ENCODE results near the gene SLX9. TPM values are rescaled to one million over a fixed set of nuclear protein-coding genes. Genes with fewer than 3 reads are reported as not detected.

The SLX9 gene
- total RNA-seq, 1 donor from 2014 or later: 0.75 TPM

DNA sequence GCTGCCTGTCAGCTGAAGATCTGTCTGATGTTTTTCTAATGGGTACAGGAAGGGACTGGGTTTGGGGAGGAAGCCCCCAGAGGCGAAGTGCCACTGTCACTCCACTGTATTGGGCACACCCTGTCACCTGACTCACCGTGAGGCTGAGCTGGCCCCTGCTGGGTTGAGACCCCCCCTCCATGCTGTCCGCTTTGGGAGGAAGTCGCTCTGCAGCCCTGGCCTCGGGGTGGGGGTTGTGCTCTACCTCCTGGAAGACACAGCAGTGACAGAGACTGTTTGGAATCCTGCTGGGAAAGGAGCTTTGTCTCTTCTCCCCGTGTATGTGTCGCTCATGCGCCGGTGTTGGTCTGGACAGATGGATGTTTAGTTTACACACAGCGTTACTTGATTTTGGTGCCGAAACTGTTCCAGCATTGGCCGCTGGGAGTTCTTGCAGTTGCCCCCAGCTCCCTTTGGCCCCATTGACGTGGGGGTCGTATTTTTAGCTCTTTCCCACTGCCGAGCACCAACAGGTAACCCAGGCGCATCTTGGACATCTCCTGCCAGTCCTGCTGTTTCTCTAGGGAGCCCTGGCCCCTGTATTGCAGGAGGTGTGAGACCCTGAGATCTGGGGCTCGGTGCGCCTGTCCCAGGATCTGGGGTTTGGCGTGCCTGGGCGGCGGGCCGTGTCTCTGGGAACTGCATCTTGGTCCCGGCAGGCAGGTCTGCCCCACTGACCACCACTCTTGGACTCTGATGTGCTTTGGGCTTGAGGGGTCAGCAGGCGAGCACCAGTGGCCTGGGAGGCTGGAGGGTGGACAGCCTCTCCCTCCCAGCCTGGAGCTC, 30.3 kb downstream of the SLX9 start:
- intact Hi-C loops (cut with DNase I): no loop called here
- Histone ChIP-seq H3K9me3 (no peaks in the 10 kb centered on the region), H3K4me1 (peaks cover 19 to 30% of the 10 kb centered on the region in 2 donors), H3K27ac (no peak overlapping the region), H3K27me3 (no peaks in the 10 kb centered on the region), H3K4me3 (no peak overlapping the region), H3K36me3 (peaks cover 0 to 25% of the 10 kb centered on the region in 2 donors)
- no peak for TF ChIP-seq CTCF (IDR thresholded peaks at IDR 0.05)
- no peak for DNase-seq (ENCODE audit: low spot score in 2 of 2)

GRCh38 chr21:44970766-44971671, 31.2 kb downstream of the SLX9 start:
- H3K27me3 ChIP-seq: no peaks in the 10 kb centered on the region
- intact Hi-C loops (cut with DNase I): no loop called here
- no peak for TF ChIP-seq CTCF (IDR thresholded peaks at IDR 0.05)
- H3K27ac ChIP-seq: no peak overlapping the region
- no peak overlapping the region for H3K4me3 ChIP-seq
- peaks cover 0 to 27% of the 10 kb centered on the region in 2 donors for H3K36me3 ChIP-seq
- no peak for DNase-seq (ENCODE audit: low spot score in 2 of 2)
- peaks cover 19 to 25% of the 10 kb centered on the region in 2 donors for H3K4me1 ChIP-seq
- H3K9me3 ChIP-seq: no peaks in the 10 kb centered on the region

- DNase-seq (ENCODE audit: low spot score in 2 of 2): no peak
- Histone ChIP-seq H3K36me3 (peaks cover 2 to 33% of the 10 kb centered on the region in 2 donors), H3K4me3 (no peak overlapping the region), H3K27me3 (no peaks in the 10 kb centered on the region), H3K4me1 (peaks cover 13 to 19% of the 10 kb centered on the region in 2 donors), H3K27ac (no peak overlapping the region), H3K9me3 (no peaks in the 10 kb centered on the region)
- intact Hi-C loops (cut with DNase I): no loop called here
- no peak for TF ChIP-seq CTCF (IDR thresholded peaks at IDR 0.05)
These were observed 31.8 kb downstream of the SLX9 start for GRCh38 chr21:44971672-44971995.

GRCh38 chr21:44972301-44972814, 32.5 kb downstream of the SLX9 start:
- TF ChIP-seq CTCF (IDR thresholded peaks at IDR 0.05): no peak
- Histone ChIP-seq H3K4me1 (peaks cover 6 to 11% of the 10 kb centered on the region in 2 donors), H3K27ac (no peak overlapping the region), H3K27me3 (no peaks in the 10 kb centered on the region), H3K4me3 (no peak overlapping the region), H3K36me3 (peaks cover 9 to 39% of the 10 kb centered on the region in 2 donors), H3K9me3 (no peaks in the 10 kb centered on the region)
- intact Hi-C loops (cut with DNase I): no loop called here
- no peak for DNase-seq (ENCODE audit: low spot score in 2 of 2)

GRCh38 chr21:44972821-44973220, 33.0 kb downstream of the SLX9 start:
- Histone ChIP-seq H3K27me3 (no peaks in the 10 kb centered on the region), H3K27ac (no peak overlapping the region), H3K9me3 (no peaks in the 10 kb centered on the region), H3K36me3 (peaks cover 13 to 42% of the 10 kb centered on the region in 2 donors), H3K4me1 (peaks cover 1 to 7% of the 10 kb centered on the region in 2 donors), H3K4me3 (no peak overlapping the region)
- TF ChIP-seq CTCF (IDR thresholded peaks at IDR 0.05): no peak
- intact Hi-C loops (cut with DNase I): no loop called here
- DNase-seq (ENCODE audit: low spot score in 2 of 2): no peak
